K562 (cell line): ENCODE measurements around the gene TCOF1. TPM values are rescaled to one million over a fixed set of nuclear protein-coding genes. Genes with fewer than 3 reads are reported as not detected.

Source experiments
- ATAC-seq: fragments of 200-7000 bp; cut with Tn5 transposase; 3 replicates; pipeline ENCODE4 v1.9.1; 2020; ENCODE audit warnings: moderate library complexity
- BruUV-seq: library from RNA; stranded (reverse); fragments of 400-500 nt; replicated peaks from 2 replicates; lab custom pipeline; 2021; lab: Mats Ljungman, UMichigan
- CTCF ChIA-PET: fragments of 300-600 bp; formaldehyde crosslinking; extraction: SDS; loops from one replicate; lab custom pipeline; 2021; ENCODE audit warnings: low intra/inter-chr PET ratio; lab: Yijun Ruan, JAX
- POLR2A ChIA-PET: fragments of 300-600, 350-650 bp; sonication (Branson Sonifier 250); formaldehyde crosslinking; extraction: SDS; loops from one replicate; lab custom pipeline; 2021; ENCODE audit warnings: antibody characterized with exemption, inconsistent platforms; lab: Yijun Ruan, JAX
- DNase-seq, 4 experiments: peaks; one replicate each; pipeline versions ENCODE4 v3.0.0 to v3.0.0-alpha.2; 2011 to 2018; ENCODE audit warnings: low spot score in 3 of 4, mixed read lengths in 3 of 4; ENCODE audit errors: extremely low read depth in 1 of 4
- FAIRE-seq: peaks from 2 replicates; lab custom pipeline; 2011; peaks lifted over from hg19 to GRCh38; lab: Jason Lieb, UNC
- H2AFZ ChIP-seq: 2 replicates; pipeline ENCODE4 v1.6.0; 2011; ENCODE audit warnings: low read depth, low read length, control low read depth, inconsistent platforms
- H3K27ac ChIP-seq: fragments of 200-600 bp; 3 replicates; pipeline ENCODE4 v1.8.0; 2011; ENCODE audit warnings: low read depth, mild to moderate bottlenecking, control low read depth, inconsistent platforms, low read length, moderate library complexity, mixed read lengths; ENCODE audit errors: extremely low read depth
- H3K27me3 ChIP-seq, 2 experiments: fragments of 300-600 bp in 1 of 2; 2 replicates in 1 of 2; 3 replicates in 1 of 2; pipeline versions ENCODE4 v1.6.0 to v1.8.0; 2011; ENCODE audit warnings: inconsistent platforms in 2 of 2, low read length in 2 of 2, mild to moderate bottlenecking in 1 of 2, mixed read lengths in 1 of 2, moderate library complexity in 1 of 2; ENCODE audit not compliant: control insufficient read depth in 2 of 2, insufficient read depth in 2 of 2
- H3K36me3 ChIP-seq: fragments of 300-600 bp; 3 replicates; pipeline ENCODE4 v1.8.0; 2011; ENCODE audit warnings: mild to moderate bottlenecking, low read length, inconsistent platforms; ENCODE audit not compliant: control insufficient read depth, insufficient read depth
- H3K4me1 ChIP-seq, 2 experiments: fragments of 200-600 bp in 1 of 2; replicated peaks in 1 of 2; 2 replicates in 1 of 2; 3 replicates in 1 of 2; pipeline versions ENCODE4 v1.5.1 to v1.8.0; 2011; ENCODE audit warnings: inconsistent platforms in 2 of 2, low read length in 2 of 2, mild to moderate bottlenecking in 1 of 2, mixed read lengths in 1 of 2, moderate library complexity in 1 of 2; ENCODE audit not compliant: control insufficient read depth in 2 of 2, insufficient read depth in 2 of 2
- H3K4me2 ChIP-seq: 2 replicates; pipeline ENCODE4 v1.6.1; 2011; ENCODE audit warnings: low read length, control low read depth, inconsistent platforms, mixed read lengths; ENCODE audit not compliant: insufficient read depth
- H3K4me3 ChIP-seq: fragments of 200-600 bp; sonication (generic), shearing (Covaris generic); 2 replicates; pipeline ENCODE4 v1.5.1; 2016; ENCODE audit warnings: control low read depth, inconsistent platforms
- H3K79me2 ChIP-seq: fragments of 200-600 bp; 3 replicates; pipeline ENCODE4 v1.8.0; 2011; ENCODE audit warnings: low read length, inconsistent platforms; ENCODE audit not compliant: control insufficient read depth, insufficient read depth
- H3K9ac ChIP-seq, 2 experiments: 2 replicates each; pipeline versions ENCODE4 v1.6.0 to v1.6.1; 2011; ENCODE audit warnings: low read depth in 2 of 2, low read length in 2 of 2, control low read depth in 1 of 2, inconsistent platforms in 1 of 2, mild to moderate bottlenecking in 1 of 2, mixed read lengths in 1 of 2; ENCODE audit not compliant: insufficient read depth in 1 of 2
- H3K9me1 ChIP-seq: one replicate; pipeline ENCODE4 v1.6.0; 2011; ENCODE audit warnings: inconsistent platforms, mild to moderate bottlenecking, low read length, moderate library complexity; ENCODE audit not compliant: control insufficient read depth, insufficient read depth
- H3K9me3 ChIP-seq: replicated peaks from 2 replicates; pipeline ENCODE4 v1.5.1; 2011; ENCODE audit warnings: low read depth, low read length, inconsistent platforms; ENCODE audit not compliant: control insufficient read depth, insufficient read depth
- H4K20me1 ChIP-seq: replicated peaks from 2 replicates; pipeline ENCODE4 v1.6.1; 2011; ENCODE audit warnings: low read length, inconsistent platforms, mixed read lengths; ENCODE audit not compliant: control insufficient read depth, insufficient read depth
- CBFA2T3 ChIP-seq: fragments of 450-650 bp; IDR thresholded peaks from 2 replicates; pipeline ENCODE4 v1.6.1; 2017
- FOXP1 ChIP-seq: sonication (generic); formaldehyde crosslinking; IDR thresholded peaks from 2 replicates; pipeline ENCODE4 v1.8.0; 2022; ENCODE audit warnings: mild to moderate bottlenecking, missing genetic modification reagents
- FUS ChIP-seq: fragments of 200-400 bp; formaldehyde crosslinking; optimal IDR thresholded peaks from 2 replicates; pipeline ENCODE3; 2017; ENCODE audit warnings: low read depth, low read length
- MEIS2 ChIP-seq: fragments of 450-650 bp; IDR thresholded peaks from 2 replicates; pipeline ENCODE4 v1.6.1; 2014; ENCODE audit warnings: mild to moderate bottlenecking; ENCODE audit not compliant: partially characterized antibody
- ZNF212 ChIP-seq: fragments of 450-650 bp; formaldehyde crosslinking; IDR thresholded peaks from 2 replicates; pipeline ENCODE4 v1.4.0; 2020; ENCODE audit warnings: mild to moderate bottlenecking
- ZNF24 ChIP-seq: fragments of 450-650 bp; IDR thresholded peaks from 2 replicates; pipeline ENCODE4 v1.6.1; 2016
- ZNF584 ChIP-seq: fragments of 200-800 bp; sonication (Bioruptor generic); IDR thresholded peaks from 2 replicates; pipeline ENCODE4 v1.6.1; 2016; ENCODE audit warnings: low read depth, mild to moderate bottlenecking, missing genetic modification characterization, missing compliant biosample characterization
- WGBS: fragments of 100-300 bp; shearing (Covaris generic); methylation state at CpG from one replicate; pipeline ENCODE4 v1.1.6; 2016; ENCODE audit warnings: low coverage, mixed read lengths; ENCODE audit not compliant: insufficient coverage; ENCODE audit errors: missing lambda C conversion rate; 5-methylcytosine and 5-hydroxymethylcytosine counted together
- in situ Hi-C: fragments of 300-500 bp; cut with MboI; formaldehyde crosslinking; loops from 4 replicates; pipeline ENCODE4 v1.15.0; 2018; ENCODE audit warnings: inconsistent platforms, mixed read lengths
- intact Hi-C: fragments of 100-400 bp; cut with micrococcal nuclease; formaldehyde crosslinking; loops from 2 replicates; pipeline ENCODE4 v1.14.2; 2022
- polyA plus RNA-seq, 8 experiments: library from polyadenylated mRNA; depleted of rRNA in 4 of 8; stranded (reverse) in 5 of 8; unstranded in 3 of 8; fragments of >200 nt; fragmentation: Nextera tagmentation in 2 of 8; fragmentation: Illumina TruSeq in 1 of 8; extraction: Ambion mirVana in 2 of 8; extraction: Trizol in 1 of 8; gene quantifications; 2 replicates each; pipeline versions ENCODE4 v1.2.1 to v1.2.3, GENCODE V29; 2011 to 2014; ENCODE audit warnings: inconsistent platforms in 1 of 8, missing spikeins in 1 of 8
- total RNA-seq, 7 experiments: library from RNA; depleted of rRNA in 6 of 7; stranded (reverse); fragments of >200 nt in 6 of 7; fragmentation: Illumina TruSeq in 2 of 7; extraction: Trizol in 2 of 7; gene quantifications; 2 replicates each; pipeline versions ENCODE4 v1.2.1 to v1.2.3, GENCODE V29; 2011 to 2021; ENCODE audit warnings: low replicate concordance in 1 of 7
- TF ChIP-seq, protein P1 (sequence below), 2 experiments: fragments of 250-450 bp in 1 of 2; fragments of 450-650 bp in 1 of 2; sonication (Bioruptor Pico) in 1 of 2; IDR thresholded peaks; 2 replicates each; pipeline versions ENCODE4 v1.6.1 to v1.8.0; 2016 to 2021; ENCODE audit warnings: mild to moderate bottlenecking in 2 of 2, moderate library complexity in 2 of 2, missing compliant biosample characterization in 1 of 2, missing genetic modification characterization in 1 of 2

TCOF1 gene
- total and polyA plus RNA-seq, 9 of the 15 experiments (the other 6 are each of a cell fraction or from before 2014, with no cell fraction given): 9.8 to 134 (median 61.7) TPM

DNA sequence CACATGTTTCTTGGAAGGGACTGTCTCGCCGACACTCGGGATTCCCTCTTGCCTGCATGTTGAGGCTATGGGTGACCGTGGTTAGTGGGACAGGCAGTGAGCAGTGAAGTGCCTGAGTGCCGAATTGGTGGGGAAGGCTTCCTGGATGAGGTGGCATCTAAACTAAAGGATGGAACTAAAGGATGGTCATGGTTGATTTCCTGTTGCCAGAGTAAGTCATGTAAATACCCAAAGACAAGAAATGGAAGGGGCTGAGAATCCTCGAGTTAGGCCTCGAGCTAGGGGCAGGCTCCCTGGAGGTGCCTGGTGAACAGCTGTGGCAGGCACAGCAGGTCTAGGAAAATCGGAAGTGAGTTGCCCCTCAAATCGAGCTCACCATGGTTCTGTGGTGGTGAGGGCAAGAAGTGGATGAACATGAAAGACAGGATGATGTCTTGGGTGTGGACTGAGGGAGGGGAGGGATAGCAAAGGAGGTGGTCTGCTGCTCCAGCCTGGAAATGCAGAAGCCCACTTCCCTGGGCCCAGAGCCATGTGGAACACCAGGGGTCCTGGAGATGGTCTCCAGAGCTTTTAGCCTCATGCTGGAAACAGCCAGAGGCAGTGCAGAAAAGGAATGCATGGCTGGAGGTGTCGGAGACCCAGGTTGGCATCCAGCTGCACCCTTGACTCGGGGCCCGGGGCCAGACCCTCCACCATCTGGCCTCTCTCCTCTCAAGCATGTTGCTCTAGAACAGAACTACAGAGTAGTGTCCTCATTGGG is 43.0 kb downstream of the TCOF1 start:
- FAIRE-seq (no peak), DNase-seq (no peak), ATAC-seq (no peak; the same call in 2 of the 3 replicates)
- POLR2A ChIA-PET: interaction anchor here (0.5 to 2.2 kb wide), 6 partner anchors 10 to 207 kb away, joined by 3 to 7 read pairs (median 3); no protein-coding TSS in a partner anchor
- CTCF ChIA-PET: no interaction called here
- no peak overlapping the region for H3K4me3 ChIP-seq
- H3K27ac ChIP-seq: no peak overlapping the region
- peaks cover 66% of the 10 kb centered on the region; the same call in 2 of the 3 replicates for H3K36me3 ChIP-seq
- peaks cover 4% of the 10 kb centered on the region for H4K20me1 ChIP-seq
- no peaks in the 10 kb centered on the region for H3K27me3 ChIP-seq
- intact Hi-C loops: no loop called here
- H3K9ac ChIP-seq: peak overlapping the region in 1 of 2 experiments; percentile 69; a peak in 2 of 4 replicates
- H3K9me1 ChIP-seq: peaks cover 8% of the 10 kb centered on the region
- H3K9me3 ChIP-seq: no peaks in the 10 kb centered on the region
- no peak overlapping the region for H2AFZ ChIP-seq
- BruUV-seq: no TSS peak
- in situ Hi-C loops: no loop called here
- 84% methylated on average over 12 of the region's 12 CpGs for WGBS
- no peaks in the 10 kb centered on the region for H3K79me2 ChIP-seq
- no peak overlapping the region for H3K4me2 ChIP-seq
- no peak for TF ChIP-seq ZNF24
- TF ChIP-seq ZNF584 (CRISPR knock-in tag): no peak
- TF ChIP-seq FUS: no peak
- TF ChIP-seq FOXP1 (CRISPR knock-in tag): no peak
- TF ChIP-seq, all 486 proteins: peak for 0
- H3K4me1 ChIP-seq: peaks cover 5 to 10% of the 10 kb centered on the region in 2 experiments; a peak in 2 of 5 replicates

DNA sequence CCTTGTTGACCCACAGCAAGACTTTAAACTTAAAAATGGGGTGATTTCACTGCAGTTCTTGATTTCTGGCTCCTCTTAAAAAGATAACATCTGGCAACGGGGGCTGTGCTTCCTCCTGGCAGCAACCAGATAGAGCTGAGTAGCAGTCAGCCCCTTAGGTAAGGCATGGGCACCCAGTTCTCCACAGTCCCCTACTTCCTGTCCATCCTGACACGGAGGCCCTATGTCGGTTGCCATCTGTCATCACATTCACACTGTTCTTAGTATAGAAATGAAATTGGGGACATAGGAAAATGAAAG is 43.5 kb downstream of the TCOF1 start:
- in situ Hi-C loops: no loop called here
- H3K4me2 ChIP-seq: no peak overlapping the region
- BruUV-seq: no TSS peak
- TF ChIP-seq, protein P1, sequence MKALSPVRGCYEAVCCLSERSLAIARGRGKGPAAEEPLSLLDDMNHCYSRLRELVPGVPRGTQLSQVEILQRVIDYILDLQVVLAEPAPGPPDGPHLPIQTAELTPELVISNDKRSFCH (CRISPR knock-in tag; IDR thresholded peaks at IDR 0.05): no peak
- TF ChIP-seq, protein P1 (tag; IDR thresholded peaks at IDR 0.05): no peak
- TF ChIP-seq ZNF212 (CRISPR knock-in tag) (no peak), MEIS2 (peak; percentile 41), CBFA2T3 (peak; percentile 18; the same call in 1 of the 2 replicates)
- TF ChIP-seq, all 486 proteins: peak for 2
- DNase-seq (no peak), ATAC-seq (peak; percentile 40), FAIRE-seq (no peak)
- WGBS: 12% methylated on average over 3 of the region's 3 CpGs
- CTCF ChIA-PET: no interaction called here
- H3K9ac ChIP-seq: no peak overlapping the region
- H3K27me3 ChIP-seq: no peaks in the 10 kb centered on the region
- no peaks in the 10 kb centered on the region for H3K79me2 ChIP-seq
- POLR2A ChIA-PET: interaction anchor here (0.6 to 2.2 kb wide), 3 partner anchors 10 to 37 kb away, joined by 3 to 7 read pairs (median 3); no protein-coding TSS in a partner anchor
- peaks cover 5 to 10% of the 10 kb centered on the region in 2 experiments; a peak in 2 of 5 replicates for H3K4me1 ChIP-seq
- H3K27ac ChIP-seq: no peak overlapping the region
- no peak overlapping the region for H3K4me3 ChIP-seq
- H3K9me3 ChIP-seq: no peaks in the 10 kb centered on the region
- H4K20me1 ChIP-seq: peaks cover 4% of the 10 kb centered on the region
- peaks cover 61% of the 10 kb centered on the region; the same call in 2 of the 3 replicates for H3K36me3 ChIP-seq
- H3K9me1 ChIP-seq: peaks cover 8% of the 10 kb centered on the region
- intact Hi-C loops: no loop called here
- H2AFZ ChIP-seq: no peak overlapping the region
